Measurements from ENCODE around the gene SDC1. TPM values are rescaled to one million over a fixed set of nuclear protein-coding genes. Genes with fewer than 3 reads are reported as not detected.

Gene SDC1
- total RNA-seq, 4 donors from 2014 or later = 21.9 to 28.0 (median 24.7) TPM

- no peaks in the 10 kb centered on the region for H3K36me3 ChIP-seq
- WGBS, 2 donors = 94 to 97% methylated on average over 7 to 10 of the region's 10 CpGs
- no peak overlapping the region for H3K4me3 ChIP-seq (replicated peaks in 1 of 3)
- H3K27ac ChIP-seq = no peak overlapping the region
- DNase-seq = no peak
- H3K27me3 ChIP-seq = no peaks in the 10 kb centered on the region
- H3K4me1 ChIP-seq = peaks cover 8 to 34% of the 10 kb centered on the region in 2 donors
- intact Hi-C loops (cut with DNase I) = no loop called here
- TF ChIP-seq POLR2A (IDR thresholded peaks at IDR 0.05) (no peak), CTCF (IDR thresholded peaks at IDR 0.05) (no peak)
- H3K9me3 ChIP-seq = no peaks in the 10 kb centered on the region
Observed at GRCh38 chr2:20203072-20203471, 21.9 kb downstream of the SDC1 start.

- no peaks in the 10 kb centered on the region for H3K36me3 ChIP-seq
- no peak for DNase-seq
- WGBS, 2 donors = 93 to 95% methylated on average over 16 to 17 of the region's 17 CpGs
- no peak overlapping the region for H3K27ac ChIP-seq
- no peak for TF ChIP-seq POLR2A (IDR thresholded peaks at IDR 0.05)
- no peak for TF ChIP-seq CTCF (IDR thresholded peaks at IDR 0.05)
- H3K4me1 ChIP-seq = peaks cover 10 to 34% of the 10 kb centered on the region in 2 donors
- H3K9me3 ChIP-seq = no peaks in the 10 kb centered on the region
- no peak overlapping the region for H3K4me3 ChIP-seq (replicated peaks in 1 of 3)
- intact Hi-C loops (cut with DNase I) = no loop called here
- H3K27me3 ChIP-seq = no peaks in the 10 kb centered on the region
Observed at GRCh38 chr2:20201671-20202070, 23.3 kb downstream of the SDC1 start.

- Histone ChIP-seq H3K27ac (no peak overlapping the region), H3K27me3 (no peaks in the 10 kb centered on the region), H3K4me3 (replicated peaks in 1 of 3) (no peak overlapping the region), H3K36me3 (no peaks in the 10 kb centered on the region), H3K9me3 (no peaks in the 10 kb centered on the region), H3K4me1 (peaks cover 17 to 34% of the 10 kb centered on the region in 2 donors)
- TF ChIP-seq POLR2A (IDR thresholded peaks at IDR 0.05) = no peak
- no peak for TF ChIP-seq CTCF (IDR thresholded peaks at IDR 0.05)
- 93 to 95% methylated on average over 25 to 26 of the region's 26 CpGs for WGBS, 2 donors
- no peak for DNase-seq
- intact Hi-C loops (cut with DNase I) = no loop called here
Observed at GRCh38 chr2:20200697-20201555, 24.0 kb downstream of the SDC1 start.

- peaks cover 20 to 34% of the 10 kb centered on the region in 2 donors for H3K4me1 ChIP-seq
- no peak for DNase-seq
- H3K27ac ChIP-seq = no peak overlapping the region
- no peak overlapping the region for H3K4me3 ChIP-seq (replicated peaks in 1 of 3)
- intact Hi-C loops (cut with DNase I) = no loop called here
- 95 to 96% methylated on average over 6 of the region's 6 CpGs for WGBS, 2 donors
- H3K9me3 ChIP-seq = no peaks in the 10 kb centered on the region
- no peak for TF ChIP-seq POLR2A (IDR thresholded peaks at IDR 0.05)
- TF ChIP-seq CTCF (IDR thresholded peaks at IDR 0.05) = no peak
- no peaks in the 10 kb centered on the region for H3K36me3 ChIP-seq
- no peaks in the 10 kb centered on the region for H3K27me3 ChIP-seq
Observed at GRCh38 chr2:20199633-20200270, 25.2 kb downstream of the SDC1 start.

Data from thyroid gland (tissue), 4 donors.